Thoracic aorta (tissue), 2 donors: ENCODE measurements around the gene GDF10. TPM values are rescaled to one million over a fixed set of nuclear protein-coding genes. Genes with fewer than 3 reads are reported as not detected.

ENCODE experiments used
- ATAC-seq: fragments of 150-250 bp; one replicate; pipeline ENCODE4 v1.8.0; 2017; ENCODE audit warnings: low read depth; ENCODE audit not compliant: insufficient number of reproducible peaks, low FRiP score
- DNase-seq: peaks from one replicate; pipeline ENCODE4 v3.0.0-alpha.2; 2020; ENCODE audit warnings: low spot score
- H3K27ac ChIP-seq, 2 donors: fragments of 200-600 bp; sonication (generic); 1 replicate in 1 of 2; 2 replicates in 1 of 2; pipeline ENCODE4 v1.5.1; 2016; ENCODE audit warnings: mild to moderate bottlenecking in 2 of 2, moderate library complexity in 2 of 2
- H3K27me3 ChIP-seq: fragments of 200-600 bp; sonication (generic); replicated peaks from 2 replicates; pipeline ENCODE4 v1.6.0; 2016; ENCODE audit warnings: mild to moderate bottlenecking; ENCODE audit not compliant: insufficient read depth
- H3K36me3 ChIP-seq: fragments of 200-600 bp; sonication (generic); one replicate; pipeline ENCODE4 v1.5.1; 2016
- H3K4me1 ChIP-seq, 2 donors: fragments of 200-600 bp; sonication (generic); 1 replicate in 1 of 2; 2 replicates in 1 of 2; pipeline versions ENCODE4 v1.5.1 to v1.6.0; 2016; ENCODE audit warnings: low read depth in 2 of 2, mild to moderate bottlenecking in 1 of 2; ENCODE audit not compliant: control insufficient read depth in 1 of 2
- H3K4me3 ChIP-seq: fragments of 200-600 bp; sonication (generic); 2 replicates; pipeline ENCODE4 v1.5.1; 2016; ENCODE audit warnings: mild to moderate bottlenecking
- H3K9me3 ChIP-seq: fragments of 200-600 bp; sonication (generic); 2 replicates; pipeline ENCODE4 v1.5.1; 2016
- total RNA-seq, 2 donors: library from RNA; depleted of rRNA; stranded (reverse); fragments of >200 nt; gene quantifications; one replicate each; pipeline versions ENCODE4 v1.1.0 to v1.2.3, GENCODE V29; 2016
- TF ChIP-seq, protein P1 (sequence below): fragments of 200-600 bp; sonication (generic); IDR thresholded peaks from one replicate; pipeline ENCODE4 v1.5.1; 2019; ENCODE audit warnings: antibody characterized with exemption

Gene GDF10
- total RNA-seq, 2 donors from 2014 or later: 2.4 to 2.5 TPM

DNA sequence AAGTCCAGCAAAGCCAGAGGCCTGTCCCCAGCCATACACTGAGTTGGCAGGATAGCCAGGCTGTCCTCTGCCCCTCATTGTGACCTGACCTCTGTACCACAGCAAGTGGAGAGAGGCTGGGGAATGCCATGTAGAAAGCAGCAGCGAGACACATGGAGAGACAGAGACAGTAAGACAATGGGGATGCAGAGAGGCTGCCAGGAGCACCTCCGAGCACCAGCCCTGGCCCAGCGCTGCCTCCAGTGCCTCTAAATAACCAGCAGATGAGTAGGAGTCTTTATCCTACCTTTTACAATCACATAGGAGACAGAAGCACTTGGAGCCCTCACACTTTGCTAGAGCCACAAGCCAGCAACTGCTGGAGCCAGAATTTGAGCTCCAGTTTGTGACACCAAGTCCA, 30.4 kb downstream of the GDF10 start:
- Histone ChIP-seq H3K27me3 (no peaks in the 10 kb centered on the region), H3K27ac (no peak overlapping the region), H3K4me3 (no peak overlapping the region), H3K9me3 (no peaks in the 10 kb centered on the region), H3K36me3 (no peaks in the 10 kb centered on the region), H3K4me1 (no peaks in the 10 kb centered on the region)
- TF ChIP-seq, protein P1, sequence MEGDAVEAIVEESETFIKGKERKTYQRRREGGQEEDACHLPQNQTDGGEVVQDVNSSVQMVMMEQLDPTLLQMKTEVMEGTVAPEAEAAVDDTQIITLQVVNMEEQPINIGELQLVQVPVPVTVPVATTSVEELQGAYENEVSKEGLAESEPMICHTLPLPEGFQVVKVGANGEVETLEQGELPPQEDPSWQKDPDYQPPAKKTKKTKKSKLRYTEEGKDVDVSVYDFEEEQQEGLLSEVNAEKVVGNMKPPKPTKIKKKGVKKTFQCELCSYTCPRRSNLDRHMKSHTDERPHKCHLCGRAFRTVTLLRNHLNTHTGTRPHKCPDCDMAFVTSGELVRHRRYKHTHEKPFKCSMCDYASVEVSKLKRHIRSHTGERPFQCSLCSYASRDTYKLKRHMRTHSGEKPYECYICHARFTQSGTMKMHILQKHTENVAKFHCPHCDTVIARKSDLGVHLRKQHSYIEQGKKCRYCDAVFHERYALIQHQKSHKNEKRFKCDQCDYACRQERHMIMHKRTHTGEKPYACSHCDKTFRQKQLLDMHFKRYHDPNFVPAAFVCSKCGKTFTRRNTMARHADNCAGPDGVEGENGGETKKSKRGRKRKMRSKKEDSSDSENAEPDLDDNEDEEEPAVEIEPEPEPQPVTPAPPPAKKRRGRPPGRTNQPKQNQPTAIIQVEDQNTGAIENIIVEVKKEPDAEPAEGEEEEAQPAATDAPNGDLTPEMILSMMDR: no peak
- no peak for DNase-seq
- no peak for ATAC-seq

DNA sequence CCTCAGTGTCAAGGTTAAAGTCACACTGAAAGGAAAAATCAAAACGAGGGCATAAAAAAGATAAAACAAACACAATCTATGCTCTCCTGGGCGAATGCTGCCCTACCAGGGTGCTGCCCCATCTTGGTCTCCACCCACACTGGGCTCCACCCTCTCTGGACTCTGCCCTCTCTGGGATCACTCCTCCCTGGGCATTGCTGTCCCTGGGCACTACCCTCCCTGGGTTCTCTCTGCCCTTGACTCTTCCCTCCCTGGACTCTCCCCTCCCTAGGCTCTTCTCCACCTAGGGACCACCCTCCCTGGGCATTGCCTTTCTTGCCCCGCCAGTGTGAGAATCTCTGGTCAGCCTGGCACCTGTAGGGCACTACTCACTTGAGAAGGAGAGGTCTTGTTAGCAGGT, 30.8 kb downstream of the GDF10 start:
- Histone ChIP-seq H3K27me3 (no peaks in the 10 kb centered on the region), H3K36me3 (no peaks in the 10 kb centered on the region), H3K4me1 (no peaks in the 10 kb centered on the region), H3K9me3 (no peaks in the 10 kb centered on the region), H3K4me3 (no peak overlapping the region), H3K27ac (no peak overlapping the region)
- DNase-seq (no peak), ATAC-seq (no peak)
- TF ChIP-seq, protein P1: no peak

DNA sequence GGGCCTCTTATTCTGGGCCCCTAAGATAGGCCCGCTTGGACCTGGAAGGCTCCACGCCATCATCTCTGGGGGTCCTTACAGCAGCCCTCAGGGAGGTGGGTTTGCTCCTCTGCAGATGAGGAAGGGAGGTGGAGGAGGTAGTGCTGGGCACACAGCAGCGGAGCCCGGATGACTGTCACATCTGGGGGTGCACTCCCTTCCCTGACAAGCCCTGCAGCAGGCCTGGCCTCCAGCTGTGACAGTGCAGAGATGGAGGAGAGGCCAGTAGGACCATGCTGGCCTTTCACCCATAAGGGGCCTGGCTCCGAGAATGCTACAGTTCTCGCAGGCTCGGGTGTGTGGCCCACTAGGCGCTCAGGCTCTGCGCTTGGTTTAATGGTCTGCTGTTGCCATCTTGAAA, 31.5 kb downstream of the GDF10 start:
- TF ChIP-seq, protein P1: no peak
- no peak overlapping the region for H3K27ac ChIP-seq
- ATAC-seq (no peak), DNase-seq (no peak)
- no peaks in the 10 kb centered on the region for H3K9me3 ChIP-seq
- no peak overlapping the region for H3K4me3 ChIP-seq
- no peaks in the 10 kb centered on the region for H3K27me3 ChIP-seq
- no peaks in the 10 kb centered on the region for H3K36me3 ChIP-seq
- no peaks in the 10 kb centered on the region for H3K4me1 ChIP-seq

DNA sequence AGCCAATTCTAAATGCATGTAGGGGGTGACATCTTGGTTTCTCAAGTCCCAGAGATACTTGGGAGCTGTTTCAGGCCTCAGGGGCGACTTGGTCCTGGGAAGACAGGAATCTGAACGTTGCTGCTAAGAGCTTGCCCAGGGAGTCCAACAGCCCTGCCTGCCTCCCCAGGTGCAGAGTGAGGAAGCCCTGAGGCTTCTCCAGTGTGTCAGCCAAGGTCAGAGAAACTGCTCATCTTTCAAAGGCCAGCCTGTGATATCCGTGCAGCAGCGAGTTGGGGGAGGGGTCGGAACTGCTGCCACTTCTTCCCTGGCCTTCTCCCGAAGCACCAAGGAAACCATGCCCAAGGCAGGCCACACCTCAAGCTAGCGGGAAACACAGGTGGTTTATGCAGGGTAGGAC, 32.0 kb downstream of the GDF10 start:
- Histone ChIP-seq H3K4me1 (peaks cover 0 to 2% of the 10 kb centered on the region in 2 donors), H3K4me3 (no peak overlapping the region), H3K9me3 (no peaks in the 10 kb centered on the region), H3K36me3 (no peaks in the 10 kb centered on the region), H3K27me3 (no peaks in the 10 kb centered on the region), H3K27ac (no peak overlapping the region)
- DNase-seq (no peak), ATAC-seq (no peak)
- TF ChIP-seq, protein P1: no peak

DNA sequence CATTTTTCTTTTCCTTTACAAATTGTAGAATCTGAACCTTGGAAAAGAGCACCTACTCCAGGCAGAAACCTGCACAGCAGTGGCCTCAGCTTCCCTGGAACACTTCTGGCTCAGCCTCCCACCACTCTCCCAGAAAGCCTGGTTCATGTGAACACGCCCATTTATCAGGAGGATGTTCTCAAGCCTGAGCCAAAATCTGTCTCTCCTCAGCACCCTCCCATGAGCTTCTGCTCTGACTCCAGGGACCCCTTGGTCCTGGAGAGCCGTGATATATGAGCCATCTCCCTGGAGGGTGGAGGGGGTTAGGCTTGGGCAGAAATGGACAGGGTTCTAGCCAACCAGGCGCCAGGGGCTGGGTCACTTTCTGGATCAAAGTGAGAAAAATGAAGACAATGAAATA, 32.4 kb downstream of the GDF10 start:
- no peaks in the 10 kb centered on the region for H3K27me3 ChIP-seq
- H3K9me3 ChIP-seq: no peaks in the 10 kb centered on the region
- H3K27ac ChIP-seq: no peak overlapping the region
- peaks cover 0 to 6% of the 10 kb centered on the region in 2 donors for H3K4me1 ChIP-seq
- no peak for DNase-seq
- ATAC-seq: no peak
- H3K4me3 ChIP-seq: no peak overlapping the region
- TF ChIP-seq, protein P1: no peak
- H3K36me3 ChIP-seq: no peaks in the 10 kb centered on the region
